Activated CD8-positive, alpha-beta memory T cell treated with anti-CD3 and anti-CD28 coated beads for 1 hour (primary cell): ENCODE results near the gene TTLL3.
"Not testable (repeated sequence)": the region's sequence is repeated elsewhere in the genome, so short reads cannot be mapped to it uniquely, and the experiment has no call there.

Experiments
- DNase-seq, 2 donors: peaks; one replicate each; pipeline ENCODE4 v3.0.0-alpha.2; 2020; ENCODE audit warnings: low read depth in 1 of 2; ENCODE audit errors: extremely low read depth in 1 of 2

Gene TTLL3

GRCh38 chr3:9865125-9865637 is 55.1 kb downstream of the TTLL3 start:
- not testable (repeated sequence) for DNase-seq

- DNase-seq, result no peak
Observed at GRCh38 chr3:9866639-9867038, 56.6 kb downstream of the TTLL3 start.

GRCh38 chr3:9867106-9867505 is 57.0 kb downstream of the TTLL3 start:
- DNase-seq, result no peak

- no peak for DNase-seq
Observed at GRCh38 chr3:9869955-9870354, 59.9 kb downstream of the TTLL3 start.

- DNase-seq, result no peak
Observed at GRCh38 chr3:9870978-9871377, 60.9 kb downstream of the TTLL3 start.

- DNase-seq, result not testable (repeated sequence)
Observed at GRCh38 chr3:9872067-9872466, 62.0 kb downstream of the TTLL3 start.

- no peak for DNase-seq
Observed at GRCh38 chr3:9875448-9875847, 65.4 kb downstream of the TTLL3 start.

- DNase-seq, result not testable (repeated sequence)
Observed at GRCh38 chr3:9876255-9876654, 66.2 kb downstream of the TTLL3 start.

GRCh38 chr3:9876991-9877390 is 66.9 kb downstream of the TTLL3 start:
- DNase-seq, result no peak

GRCh38 chr3:9878700-9879099 is 68.6 kb downstream of the TTLL3 start:
- no peak for DNase-seq

- DNase-seq, result no peak
Observed at GRCh38 chr3:9879830-9880549, 69.9 kb downstream of the TTLL3 start, which contains the start of gene CIDEC. Gene CIDEC, minus strand, starts transcription at chr3:9880253. Its CDS starts 1,767 bp downstream, at chr3:9878486.

GRCh38 chr3:9881441-9881840 is 71.4 kb downstream of the TTLL3 start:
- no peak for DNase-seq

GRCh38 chr3:9883706-9884554 is 73.9 kb downstream of the TTLL3 start:
- no peak for DNase-seq

GRCh38 chr3:9884555-9885165 is 74.6 kb downstream of the TTLL3 start:
- no peak for DNase-seq
